Osteocyte (in vitro differentiated cells): ENCODE data around the gene TAF15. TPM values are rescaled to one million over a fixed set of nuclear protein-coding genes. Genes with fewer than 3 reads are reported as not detected.

Experiments used
- DNase-seq: peaks from one replicate; pipeline ENCODE4 v3.0.0; 2021; ENCODE audit warnings: mixed read lengths; ENCODE audit not compliant: unreplicated experiment; ENCODE audit errors: extremely low spot score
- H3K27ac Mint-ChIP-seq: one replicate; pipeline ENCODE4 v1.8.0; 2021; ENCODE audit warnings: mild to moderate bottlenecking, mixed read lengths; ENCODE audit not compliant: unreplicated experiment
- H3K27me3 Mint-ChIP-seq: one replicate; pipeline ENCODE4 v1.8.0; 2021; ENCODE audit warnings: mixed read lengths; ENCODE audit not compliant: unreplicated experiment
- H3K36me3 Mint-ChIP-seq: one replicate; pipeline ENCODE4 v1.8.0; 2021; ENCODE audit warnings: mixed read lengths; ENCODE audit not compliant: unreplicated experiment
- H3K4me1 Mint-ChIP-seq: one replicate; pipeline ENCODE4 v1.8.0; 2021; ENCODE audit warnings: mixed read lengths; ENCODE audit not compliant: unreplicated experiment
- H3K4me3 Mint-ChIP-seq: one replicate; pipeline ENCODE4 v1.8.0; 2021; ENCODE audit warnings: mild to moderate bottlenecking, moderate library complexity, mixed read lengths; ENCODE audit not compliant: unreplicated experiment
- H3K9me3 Mint-ChIP-seq: one replicate; pipeline ENCODE4 v1.8.0; 2021; ENCODE audit warnings: mixed read lengths; ENCODE audit not compliant: unreplicated experiment
- total RNA-seq: library from RNA; stranded (reverse); gene quantifications from 2 replicates; pipeline ENCODE4 v1.2.1, GENCODE V29; 2021
- TF ChIP-seq, protein P1 (sequence below): fragments of 200-600 bp; sonication (generic); IDR thresholded peaks from 2 replicates; pipeline ENCODE4 v1.5.0; 2021; ENCODE audit warnings: antibody characterized with exemption, mild to moderate bottlenecking, moderate library complexity

Gene TAF15
- total RNA-seq, 1 donor from 2014 or later: 157 TPM

- H3K4me3 Mint-ChIP-seq: no peak overlapping the region
- peaks cover 31% of the 10 kb centered on the region for H3K4me1 Mint-ChIP-seq
- no peaks in the 10 kb centered on the region for H3K36me3 Mint-ChIP-seq
- no peak overlapping the region for H3K27ac Mint-ChIP-seq
- TF ChIP-seq, protein P1, sequence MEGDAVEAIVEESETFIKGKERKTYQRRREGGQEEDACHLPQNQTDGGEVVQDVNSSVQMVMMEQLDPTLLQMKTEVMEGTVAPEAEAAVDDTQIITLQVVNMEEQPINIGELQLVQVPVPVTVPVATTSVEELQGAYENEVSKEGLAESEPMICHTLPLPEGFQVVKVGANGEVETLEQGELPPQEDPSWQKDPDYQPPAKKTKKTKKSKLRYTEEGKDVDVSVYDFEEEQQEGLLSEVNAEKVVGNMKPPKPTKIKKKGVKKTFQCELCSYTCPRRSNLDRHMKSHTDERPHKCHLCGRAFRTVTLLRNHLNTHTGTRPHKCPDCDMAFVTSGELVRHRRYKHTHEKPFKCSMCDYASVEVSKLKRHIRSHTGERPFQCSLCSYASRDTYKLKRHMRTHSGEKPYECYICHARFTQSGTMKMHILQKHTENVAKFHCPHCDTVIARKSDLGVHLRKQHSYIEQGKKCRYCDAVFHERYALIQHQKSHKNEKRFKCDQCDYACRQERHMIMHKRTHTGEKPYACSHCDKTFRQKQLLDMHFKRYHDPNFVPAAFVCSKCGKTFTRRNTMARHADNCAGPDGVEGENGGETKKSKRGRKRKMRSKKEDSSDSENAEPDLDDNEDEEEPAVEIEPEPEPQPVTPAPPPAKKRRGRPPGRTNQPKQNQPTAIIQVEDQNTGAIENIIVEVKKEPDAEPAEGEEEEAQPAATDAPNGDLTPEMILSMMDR: no peak
- DNase-seq: peak; percentile 21
- no peaks in the 10 kb centered on the region for H3K9me3 Mint-ChIP-seq
- peaks cover 26% of the 10 kb centered on the region for H3K27me3 Mint-ChIP-seq
Measured at GRCh38 chr17:35797918-35798317, 11.4 kb upstream of the TAF15 start.

- Mint-ChIP-seq H3K4me1 (peaks cover 30% of the 10 kb centered on the region), H3K36me3 (no peaks in the 10 kb centered on the region), H3K9me3 (no peaks in the 10 kb centered on the region), H3K27me3 (peaks cover 11% of the 10 kb centered on the region), H3K4me3 (no peak overlapping the region), H3K27ac (peak overlapping the region; percentile 33)
- TF ChIP-seq, protein P1: no peak
- peak; percentile 90 for DNase-seq
Measured at GRCh38 chr17:35799942-35800341, 9.3 kb upstream of the TAF15 start.

DNA sequence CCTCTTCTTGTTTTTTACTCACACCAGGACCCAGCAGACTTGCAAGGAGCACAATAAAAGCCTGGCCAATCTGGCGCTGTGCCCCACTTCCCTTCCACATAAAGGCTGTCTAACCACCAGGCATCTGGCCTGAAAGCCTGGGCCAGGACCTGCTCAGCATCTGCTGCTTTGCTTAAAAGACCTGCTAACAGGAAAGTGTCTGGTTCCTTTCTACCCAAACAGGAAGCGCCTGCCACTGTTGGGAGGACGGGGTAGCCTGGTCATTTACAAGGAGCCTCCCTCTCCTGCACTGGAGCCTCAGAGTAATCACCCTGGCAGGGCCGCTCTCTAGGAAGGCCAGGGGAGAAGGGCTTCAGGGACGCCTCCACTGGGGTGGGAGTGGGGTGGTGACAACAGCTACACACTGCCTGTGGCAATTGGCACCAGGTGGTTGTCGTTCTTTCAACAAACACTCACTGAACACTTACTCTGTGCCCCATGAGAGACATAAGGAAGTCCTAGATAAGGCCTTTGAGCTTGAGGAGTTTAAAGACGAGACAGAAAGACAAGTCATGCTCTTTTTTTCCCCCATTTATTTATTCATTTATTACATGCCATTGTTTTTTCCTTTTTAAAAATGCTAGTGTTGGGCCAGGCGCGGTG lies 7.6 kb upstream of the TAF15 start:
- Mint-ChIP-seq H3K9me3 (no peaks in the 10 kb centered on the region), H3K27ac (no peak overlapping the region), H3K27me3 (peaks cover 11% of the 10 kb centered on the region), H3K4me3 (no peak overlapping the region), H3K4me1 (peaks cover 28% of the 10 kb centered on the region), H3K36me3 (no peaks in the 10 kb centered on the region)
- DNase-seq: peak; percentile 66
- TF ChIP-seq, protein P1: no peak

DNA sequence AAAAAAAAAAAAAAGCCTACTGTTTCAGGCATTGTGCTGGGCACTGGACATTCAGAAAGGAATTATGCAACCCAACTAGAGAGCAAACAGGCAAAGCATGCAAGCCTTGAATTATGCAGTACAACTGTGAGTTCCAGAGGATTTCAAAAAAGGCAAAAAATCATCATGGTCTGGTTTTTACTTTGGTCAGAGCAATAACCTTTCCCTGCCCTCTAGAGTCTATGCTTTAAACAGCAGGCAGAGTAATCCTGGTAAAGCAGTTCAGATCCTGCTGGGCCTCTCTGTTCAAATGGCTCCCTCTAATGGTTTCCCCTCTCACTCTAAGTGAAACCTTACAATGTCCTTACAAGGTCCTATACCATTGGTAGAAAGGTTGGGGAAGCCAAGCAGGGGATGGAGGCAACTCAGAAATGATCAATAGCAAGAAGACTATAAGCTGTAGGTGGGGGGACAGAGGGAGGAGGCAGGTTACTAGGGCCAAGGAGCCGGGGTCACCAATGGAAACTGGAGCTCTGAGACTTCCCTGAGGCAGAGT lies 4.6 kb upstream of the TAF15 start:
- H3K27me3 Mint-ChIP-seq: no peaks in the 10 kb centered on the region
- H3K36me3 Mint-ChIP-seq: no peaks in the 10 kb centered on the region
- TF ChIP-seq, protein P1: peak; percentile 97
- H3K4me1 Mint-ChIP-seq: peaks cover 48% of the 10 kb centered on the region
- no peaks in the 10 kb centered on the region for H3K9me3 Mint-ChIP-seq
- no peak overlapping the region for H3K27ac Mint-ChIP-seq
- DNase-seq: no peak
- no peak overlapping the region for H3K4me3 Mint-ChIP-seq

GRCh38 chr17:35807371-35808144 lies 1.7 kb upstream of the TAF15 start:
- Mint-ChIP-seq H3K9me3 (no peaks in the 10 kb centered on the region), H3K36me3 (no peaks in the 10 kb centered on the region), H3K4me1 (peaks cover 53% of the 10 kb centered on the region), H3K27me3 (no peaks in the 10 kb centered on the region), H3K4me3 (peak overlapping the region; percentile 86), H3K27ac (peak overlapping the region; percentile 99)
- TF ChIP-seq, protein P1: no peak
- no peak for DNase-seq
